Measurements from ENCODE around the gene GJC2.

DNA sequence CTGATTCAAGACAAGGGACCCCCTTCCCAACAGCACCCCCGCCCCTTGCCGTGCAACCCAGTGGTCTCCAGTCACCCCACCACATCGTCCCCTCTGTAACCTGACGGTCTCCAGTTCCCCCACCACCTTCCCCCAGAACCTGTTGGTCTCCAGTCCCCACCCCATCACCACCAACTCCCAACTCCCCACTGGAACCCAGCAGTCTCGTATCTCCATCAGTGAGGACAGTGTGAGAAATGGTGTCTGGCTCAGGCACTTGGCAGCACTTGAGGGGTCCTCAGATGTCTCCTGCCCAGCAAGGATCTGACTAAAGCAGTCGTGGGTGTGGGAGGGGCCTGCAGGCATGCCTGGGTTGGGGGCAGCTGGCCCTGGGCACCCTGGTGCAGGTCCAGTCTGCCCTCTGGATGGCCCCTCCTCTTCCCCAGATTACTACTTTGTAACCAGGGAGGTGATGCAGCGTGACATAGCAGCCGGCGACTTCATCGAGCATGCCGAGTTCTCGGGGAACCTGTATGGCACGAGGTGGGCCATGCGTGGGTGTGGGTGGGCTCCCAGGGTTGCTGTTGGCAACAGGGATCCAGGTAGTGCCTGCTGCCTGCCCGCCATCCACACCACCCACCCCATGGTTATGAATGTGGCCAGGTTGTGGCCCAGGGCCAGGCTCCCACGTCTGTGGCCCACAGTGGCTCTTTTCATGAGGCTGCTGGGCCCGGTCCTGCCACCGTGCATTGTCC lies 3.1 kb upstream of the GJC2 start:
- TF ChIP-seq, protein P1, sequence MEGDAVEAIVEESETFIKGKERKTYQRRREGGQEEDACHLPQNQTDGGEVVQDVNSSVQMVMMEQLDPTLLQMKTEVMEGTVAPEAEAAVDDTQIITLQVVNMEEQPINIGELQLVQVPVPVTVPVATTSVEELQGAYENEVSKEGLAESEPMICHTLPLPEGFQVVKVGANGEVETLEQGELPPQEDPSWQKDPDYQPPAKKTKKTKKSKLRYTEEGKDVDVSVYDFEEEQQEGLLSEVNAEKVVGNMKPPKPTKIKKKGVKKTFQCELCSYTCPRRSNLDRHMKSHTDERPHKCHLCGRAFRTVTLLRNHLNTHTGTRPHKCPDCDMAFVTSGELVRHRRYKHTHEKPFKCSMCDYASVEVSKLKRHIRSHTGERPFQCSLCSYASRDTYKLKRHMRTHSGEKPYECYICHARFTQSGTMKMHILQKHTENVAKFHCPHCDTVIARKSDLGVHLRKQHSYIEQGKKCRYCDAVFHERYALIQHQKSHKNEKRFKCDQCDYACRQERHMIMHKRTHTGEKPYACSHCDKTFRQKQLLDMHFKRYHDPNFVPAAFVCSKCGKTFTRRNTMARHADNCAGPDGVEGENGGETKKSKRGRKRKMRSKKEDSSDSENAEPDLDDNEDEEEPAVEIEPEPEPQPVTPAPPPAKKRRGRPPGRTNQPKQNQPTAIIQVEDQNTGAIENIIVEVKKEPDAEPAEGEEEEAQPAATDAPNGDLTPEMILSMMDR (IDR thresholded peaks at IDR 0.05), result no peak
- TF ChIP-seq POLR2A (IDR thresholded peaks at IDR 0.05) (no peak), POLR2AphosphoS5 (IDR thresholded peaks at IDR 0.05) (no peak)

All from gastroesophageal sphincter (tissue), 3 donors.